Activated naive CD8-positive, alpha-beta T cell (primary cell): Measurements from ENCODE around the gene ETHE1.

Experiments
- H3K27ac Mint-ChIP-seq: one replicate; pipeline ENCODE4 v1.8.0; 2021; ENCODE audit warnings: mixed read lengths
- H3K27me3 Mint-ChIP-seq: one replicate; pipeline ENCODE4 v1.8.0; 2021; ENCODE audit warnings: mixed read lengths
- H3K36me3 Mint-ChIP-seq: one replicate; pipeline ENCODE4 v1.8.0; 2021; ENCODE audit warnings: mixed read lengths
- H3K4me1 Mint-ChIP-seq: one replicate; pipeline ENCODE4 v1.8.0; 2021; ENCODE audit warnings: low read depth, mixed read lengths
- H3K4me3 Mint-ChIP-seq: one replicate; pipeline ENCODE4 v1.8.0; 2021; ENCODE audit warnings: mild to moderate bottlenecking, mixed read lengths
- H3K9me3 Mint-ChIP-seq: one replicate; pipeline ENCODE4 v1.8.0; 2021; ENCODE audit warnings: low read depth, mixed read lengths

Gene ETHE1, protein sequence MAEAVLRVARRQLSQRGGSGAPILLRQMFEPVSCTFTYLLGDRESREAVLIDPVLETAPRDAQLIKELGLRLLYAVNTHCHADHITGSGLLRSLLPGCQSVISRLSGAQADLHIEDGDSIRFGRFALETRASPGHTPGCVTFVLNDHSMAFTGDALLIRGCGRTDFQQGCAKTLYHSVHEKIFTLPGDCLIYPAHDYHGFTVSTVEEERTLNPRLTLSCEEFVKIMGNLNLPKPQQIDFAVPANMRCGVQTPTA

DNA sequence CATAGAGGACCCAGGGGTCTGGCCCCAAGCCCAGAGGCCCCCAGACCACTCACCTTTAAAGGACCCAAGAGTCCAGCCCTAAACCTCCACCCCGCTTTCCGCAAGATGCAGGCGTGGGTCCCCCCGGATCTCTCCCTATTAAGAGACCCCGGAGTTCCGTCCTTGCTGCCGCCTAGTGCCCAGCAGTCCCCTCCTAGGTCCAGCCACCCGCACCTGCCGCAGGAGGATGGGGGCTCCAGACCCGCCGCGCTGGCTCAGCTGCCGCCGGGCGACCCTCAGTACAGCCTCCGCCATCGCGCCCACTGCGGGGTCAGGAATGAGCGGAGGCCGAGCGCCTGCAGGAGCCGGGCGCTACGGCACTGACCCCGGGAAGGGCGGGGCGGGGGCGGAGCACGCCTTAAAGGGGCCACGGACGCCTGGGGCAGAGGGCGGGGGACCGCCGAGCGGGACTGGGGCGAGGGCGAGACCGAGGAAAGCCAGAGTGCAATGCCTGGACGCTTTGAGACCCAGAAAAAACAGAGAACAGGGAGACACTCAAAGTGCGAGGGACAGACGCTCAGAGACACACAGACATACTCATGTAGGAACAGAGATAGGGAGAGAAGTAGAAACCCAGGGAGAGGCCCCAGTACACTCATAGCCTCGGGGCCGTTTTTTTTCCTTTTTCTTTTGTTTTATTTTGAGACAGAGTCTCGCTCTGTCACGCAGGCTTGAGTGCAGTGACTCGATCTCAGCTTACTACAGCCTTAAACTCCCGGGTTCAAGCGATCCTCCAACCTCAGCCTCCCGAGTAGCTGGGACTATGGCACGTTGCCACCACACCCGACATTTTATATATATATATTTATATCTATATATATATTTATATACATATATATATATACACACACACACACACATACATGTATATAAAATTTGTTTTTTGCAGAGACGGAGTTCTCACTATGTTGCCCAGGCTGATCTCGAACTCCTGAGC, at the start of gene ETHE1:
Gene ETHE1, minus strand, starts transcription at position 318 of the 976 bp plus-strand sequence. Its CDS starts 24 bp downstream, at position 294.
- H3K27ac Mint-ChIP-seq = peak within 1 kb of the TSS; percentile 97
- no peaks in the 10 kb centered on the region for H3K36me3 Mint-ChIP-seq
- peaks cover 26% of the 10 kb centered on the region for H3K4me1 Mint-ChIP-seq
- H3K9me3 Mint-ChIP-seq = no peaks in the 10 kb centered on the region
- H3K27me3 Mint-ChIP-seq = no peaks in the 10 kb centered on the region
- H3K4me3 Mint-ChIP-seq = peak within 1 kb of the TSS; percentile 82

DNA sequence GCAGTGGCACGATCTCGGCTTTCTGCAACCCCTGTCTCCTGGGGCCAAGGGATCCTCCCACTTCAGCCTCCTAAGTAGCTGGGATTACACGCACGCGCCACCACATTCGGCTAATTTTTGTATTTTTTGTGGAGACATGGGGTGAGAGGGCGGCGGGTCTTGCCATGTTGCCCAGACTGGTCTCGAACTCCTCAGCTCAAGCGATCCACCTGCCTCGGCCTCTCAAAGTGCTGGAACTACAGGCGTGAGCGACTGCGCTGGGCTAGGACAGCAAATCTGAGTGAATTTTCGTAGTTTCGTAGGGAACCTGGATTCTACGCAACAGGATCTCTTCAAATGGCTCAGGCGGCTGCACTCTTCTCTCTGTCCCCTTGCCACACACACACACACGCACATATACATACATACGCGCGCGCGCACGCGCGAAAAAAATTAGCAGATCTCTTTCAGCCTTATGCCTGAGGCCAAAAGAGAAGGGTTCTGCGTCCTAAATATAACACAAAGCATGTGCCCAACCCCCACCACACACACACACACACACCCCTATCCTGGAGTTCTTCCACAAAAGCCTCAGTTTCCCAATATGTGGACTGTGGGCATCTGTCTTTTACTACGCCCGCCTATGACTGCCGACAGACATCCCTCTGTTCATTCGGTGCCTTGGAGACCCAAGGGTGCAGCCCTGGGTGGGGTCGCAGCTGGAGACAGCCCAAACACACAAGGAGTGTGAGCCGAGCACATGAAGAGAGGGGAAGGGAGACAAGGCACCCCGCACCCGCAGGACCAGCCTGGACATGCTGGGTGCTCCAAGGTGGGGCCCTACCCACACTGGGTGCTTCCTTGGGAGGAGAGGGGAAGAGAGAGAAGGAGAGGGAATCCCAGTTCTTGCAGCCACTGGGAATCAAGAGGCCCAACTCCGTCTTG, 49.2 kb upstream of the ETHE1 start:
- H3K27ac Mint-ChIP-seq = peak overlapping the region; percentile 50
- no peaks in the 10 kb centered on the region for H3K27me3 Mint-ChIP-seq
- H3K9me3 Mint-ChIP-seq = no peaks in the 10 kb centered on the region
- peaks cover 41% of the 10 kb centered on the region for H3K4me1 Mint-ChIP-seq
- no peaks in the 10 kb centered on the region for H3K36me3 Mint-ChIP-seq
- H3K4me3 Mint-ChIP-seq = peak overlapping the region; percentile 93

DNA sequence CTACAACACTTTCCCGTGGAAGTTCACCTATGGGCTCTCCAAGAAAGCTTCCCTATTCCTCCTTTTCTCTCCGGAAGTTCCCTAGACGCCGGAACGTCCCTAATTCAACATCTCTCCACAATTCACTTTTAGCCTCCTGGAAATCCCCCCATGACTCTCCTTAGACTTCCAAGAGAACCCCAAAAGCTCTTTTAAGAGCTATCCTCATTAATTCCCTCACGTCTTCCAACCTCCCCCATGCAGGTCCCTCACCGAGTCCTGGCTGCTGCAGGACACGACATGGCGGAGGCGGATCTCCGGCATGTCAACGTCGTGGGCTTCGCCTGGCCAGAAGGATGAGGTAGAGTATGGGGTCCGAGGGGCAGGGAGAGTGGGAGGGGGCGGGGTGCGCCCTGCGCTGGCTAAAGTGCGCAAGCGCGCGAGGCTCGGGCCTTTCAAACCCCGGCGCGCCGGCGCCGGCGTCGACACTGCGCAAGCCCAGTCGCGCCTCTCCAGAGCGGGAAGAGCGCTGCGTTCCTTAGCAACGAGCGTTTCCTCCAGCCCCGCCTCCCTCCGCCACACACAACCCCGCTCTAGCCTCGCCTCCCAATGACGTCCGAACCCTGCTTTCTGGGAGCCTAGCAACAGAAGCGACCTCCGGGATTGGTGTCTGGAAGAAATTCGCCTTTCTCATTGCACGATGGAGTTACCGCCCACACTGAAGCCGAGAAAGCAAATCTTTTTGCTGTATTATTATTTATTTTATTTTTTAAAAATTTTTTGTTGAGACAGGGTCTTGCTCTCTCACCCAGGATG, 48.4 kb upstream of the ETHE1 start, which contains the start of the genes PINLYP and XRCC1:
Gene PINLYP, plus strand, starts transcription at position 646 of the 795 bp plus-strand sequence. CDS start 1,391 bp downstream, outside the sequence.
Gene XRCC1, minus strand, starts transcription at position 372 of the 795 bp plus-strand sequence. Its CDS starts 69 bp downstream, at position 303.
- no peaks in the 10 kb centered on the region for H3K9me3 Mint-ChIP-seq
- H3K36me3 Mint-ChIP-seq = no peaks in the 10 kb centered on the region
- peak within 1 kb of the TSS; percentile 93 for H3K4me3 Mint-ChIP-seq
- H3K27ac Mint-ChIP-seq = peak within 1 kb of the TSS; percentile 91
- peaks cover 47% of the 10 kb centered on the region for H3K4me1 Mint-ChIP-seq
- H3K27me3 Mint-ChIP-seq = no peaks in the 10 kb centered on the region

DNA sequence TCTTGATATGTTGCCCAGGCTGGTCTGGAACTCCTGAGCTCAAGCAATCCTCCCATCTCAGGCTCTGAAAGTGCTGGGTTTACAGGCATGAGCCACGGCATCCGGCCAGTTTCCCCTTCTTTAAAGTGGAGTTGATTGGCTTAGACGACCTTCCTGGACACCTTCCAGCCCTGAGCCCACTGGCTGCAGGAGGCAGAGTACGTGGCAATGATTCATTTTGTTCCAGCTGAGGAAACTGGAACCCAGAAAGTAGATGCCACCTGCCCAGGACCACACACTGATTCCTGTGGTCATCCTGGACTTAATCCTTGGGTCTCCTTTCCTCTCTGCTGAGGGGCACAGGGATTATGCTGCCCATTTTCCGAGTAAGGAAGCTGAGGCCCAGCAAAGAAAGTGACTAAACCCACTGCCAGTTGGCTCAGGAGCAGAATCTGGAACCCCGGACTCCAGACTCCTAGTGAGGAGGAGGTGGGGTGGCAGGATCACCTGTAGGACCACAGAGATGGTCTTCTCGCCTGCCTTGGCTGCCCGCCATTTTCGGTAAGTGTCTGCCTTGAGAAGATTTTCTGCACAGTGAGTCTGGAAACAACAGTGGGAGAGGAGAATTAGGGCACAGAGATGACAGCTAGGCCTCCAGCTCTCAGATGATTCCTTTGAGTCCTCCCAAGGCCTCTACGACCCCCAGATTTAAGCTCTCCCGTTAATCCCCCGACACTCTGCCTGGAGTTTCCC, 47.6 kb upstream of the ETHE1 start:
- Mint-ChIP-seq H3K27me3 (no peaks in the 10 kb centered on the region), H3K4me3 (peak overlapping the region; percentile 93), H3K36me3 (peaks cover 2% of the 10 kb centered on the region), H3K27ac (peak overlapping the region; percentile 91), H3K9me3 (no peaks in the 10 kb centered on the region), H3K4me1 (peaks cover 46% of the 10 kb centered on the region)

DNA sequence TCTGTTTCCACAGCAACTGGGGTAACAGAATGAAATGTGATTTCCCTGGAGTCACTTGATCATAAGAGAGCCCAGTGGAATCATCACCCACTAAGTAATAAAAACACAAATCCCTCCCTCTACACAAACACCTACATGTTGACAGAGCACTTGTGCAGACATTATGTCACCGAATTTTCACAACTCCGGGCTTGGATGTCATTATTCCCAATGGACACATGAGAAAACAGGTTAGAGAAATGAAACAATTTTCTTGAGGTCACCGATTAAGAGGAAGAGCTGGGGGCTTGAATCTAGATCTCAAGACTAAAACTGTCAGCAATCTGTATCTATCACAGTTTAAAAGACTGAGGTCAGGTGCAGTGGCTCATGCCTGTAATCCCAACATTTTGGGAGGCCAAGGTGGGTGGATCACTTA, 45.2 kb upstream of the ETHE1 start:
- Mint-ChIP-seq H3K27ac (peak overlapping the region; percentile 1), H3K27me3 (no peaks in the 10 kb centered on the region), H3K4me3 (no peak overlapping the region), H3K36me3 (peaks cover 2% of the 10 kb centered on the region), H3K9me3 (no peaks in the 10 kb centered on the region), H3K4me1 (peaks cover 41% of the 10 kb centered on the region)

DNA sequence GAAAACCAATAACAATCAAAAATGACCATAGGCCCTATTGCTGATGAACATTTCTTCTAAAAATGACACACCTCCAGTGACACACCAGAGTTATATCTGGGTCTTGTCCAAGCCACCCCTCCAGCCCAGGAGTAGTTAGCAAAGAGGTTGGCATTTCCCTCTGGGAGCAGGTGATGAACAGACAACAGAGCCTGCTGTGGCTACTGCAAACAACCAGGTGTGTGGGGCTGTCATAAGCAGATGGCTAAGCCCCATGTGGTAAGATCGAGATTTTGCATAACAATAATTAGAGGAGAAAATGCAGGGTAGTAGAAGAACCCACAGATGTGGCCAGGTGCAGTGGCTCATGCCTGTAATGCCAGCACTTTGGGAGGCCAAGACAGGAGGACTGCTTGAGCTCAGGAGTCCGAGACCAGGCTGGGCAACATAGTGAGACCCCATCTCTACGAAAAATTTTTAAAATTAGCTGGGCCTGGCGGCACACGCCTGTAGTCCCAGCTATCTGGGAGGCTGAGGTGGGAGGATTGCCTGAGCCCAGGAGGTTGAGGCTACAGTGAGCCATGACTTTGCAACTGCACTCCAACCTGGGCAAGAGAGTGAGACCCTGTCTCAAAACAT, 43.3 kb upstream of the ETHE1 start:
- Mint-ChIP-seq H3K27me3 (no peaks in the 10 kb centered on the region), H3K4me1 (peaks cover 38% of the 10 kb centered on the region), H3K36me3 (peaks cover 5% of the 10 kb centered on the region), H3K4me3 (no peak overlapping the region), H3K27ac (no peak overlapping the region), H3K9me3 (no peaks in the 10 kb centered on the region)

DNA sequence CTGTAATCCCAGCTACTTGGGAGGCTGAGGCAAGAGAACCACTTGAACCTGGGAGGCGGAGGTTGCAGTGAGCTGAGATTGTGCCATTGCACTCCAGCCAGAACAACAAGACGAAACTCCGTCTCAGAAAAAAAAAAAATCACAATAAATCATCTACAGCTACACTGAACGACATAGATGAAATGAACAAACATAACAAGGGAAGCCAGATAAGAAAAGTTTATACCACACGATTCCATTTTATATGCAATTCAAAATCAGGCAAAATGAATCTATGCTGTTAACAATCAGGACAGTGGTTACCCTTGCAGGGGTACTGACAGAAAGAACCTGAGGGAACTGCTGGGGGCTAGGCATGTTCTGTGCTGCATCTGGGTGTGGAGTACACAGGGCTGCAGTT, 42.7 kb upstream of the ETHE1 start:
- peaks cover 5% of the 10 kb centered on the region for H3K36me3 Mint-ChIP-seq
- H3K9me3 Mint-ChIP-seq = no peaks in the 10 kb centered on the region
- peaks cover 37% of the 10 kb centered on the region for H3K4me1 Mint-ChIP-seq
- H3K27ac Mint-ChIP-seq = no peak overlapping the region
- no peaks in the 10 kb centered on the region for H3K27me3 Mint-ChIP-seq
- H3K4me3 Mint-ChIP-seq = no peak overlapping the region

DNA sequence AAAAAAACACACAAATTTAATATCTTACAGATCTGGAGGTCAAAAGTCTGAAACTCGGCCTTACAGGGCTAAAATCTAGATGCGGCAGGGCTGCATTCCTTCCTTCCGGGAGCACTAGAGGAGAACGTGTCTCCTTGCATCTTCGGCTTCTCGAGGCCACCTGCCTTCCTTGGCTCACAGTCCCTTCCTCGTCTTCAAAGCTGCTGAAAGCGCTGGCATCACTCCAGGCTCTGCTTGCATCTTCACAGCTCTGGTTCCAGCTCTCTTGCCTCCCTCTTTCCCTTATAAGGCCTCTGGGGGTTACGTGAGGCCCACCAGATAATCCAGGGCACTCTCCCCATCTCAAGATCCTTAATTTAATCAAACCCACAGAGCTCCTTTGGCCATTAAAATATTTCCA, 37.8 kb upstream of the ETHE1 start:
- H3K4me1 Mint-ChIP-seq = peaks cover 58% of the 10 kb centered on the region
- H3K27me3 Mint-ChIP-seq = no peaks in the 10 kb centered on the region
- H3K36me3 Mint-ChIP-seq = peaks cover 11% of the 10 kb centered on the region
- H3K9me3 Mint-ChIP-seq = no peaks in the 10 kb centered on the region
- no peak overlapping the region for H3K4me3 Mint-ChIP-seq
- H3K27ac Mint-ChIP-seq = peak overlapping the region; percentile 80

DNA sequence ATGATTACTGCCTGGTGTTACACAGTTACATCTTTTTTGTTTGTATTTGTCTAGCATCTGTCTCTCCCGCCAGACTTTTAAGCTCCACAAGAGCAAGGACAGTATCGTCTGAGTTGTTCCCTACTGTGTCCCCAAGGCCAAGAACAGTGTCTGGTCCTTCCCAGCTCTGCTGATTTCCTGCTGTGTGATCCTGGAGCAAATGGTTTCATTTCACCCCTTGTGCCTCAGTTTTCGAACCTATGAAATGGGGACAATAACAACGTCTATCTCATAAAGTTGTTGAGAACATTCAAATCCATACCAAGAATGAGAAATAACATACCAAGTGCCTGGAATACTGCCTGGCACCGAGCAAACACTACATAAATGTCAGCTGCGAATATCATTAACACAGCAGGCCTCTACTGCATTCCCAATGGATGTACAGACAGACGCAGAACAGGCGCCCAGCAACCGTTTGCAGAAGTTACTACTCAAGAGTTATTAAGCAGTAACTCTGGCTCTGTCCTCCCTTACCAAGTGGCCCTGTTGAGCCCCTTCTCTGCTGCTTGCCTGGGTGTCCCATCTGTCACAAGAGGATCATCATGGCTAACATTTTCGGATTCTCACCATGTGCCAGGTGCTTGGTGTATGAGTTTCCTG, 36.9 kb upstream of the ETHE1 start:
- Mint-ChIP-seq H3K4me3 (peak overlapping the region; percentile 25), H3K27me3 (no peaks in the 10 kb centered on the region), H3K36me3 (peaks cover 11% of the 10 kb centered on the region), H3K4me1 (peaks cover 57% of the 10 kb centered on the region), H3K27ac (peak overlapping the region; percentile 93), H3K9me3 (no peaks in the 10 kb centered on the region)

DNA sequence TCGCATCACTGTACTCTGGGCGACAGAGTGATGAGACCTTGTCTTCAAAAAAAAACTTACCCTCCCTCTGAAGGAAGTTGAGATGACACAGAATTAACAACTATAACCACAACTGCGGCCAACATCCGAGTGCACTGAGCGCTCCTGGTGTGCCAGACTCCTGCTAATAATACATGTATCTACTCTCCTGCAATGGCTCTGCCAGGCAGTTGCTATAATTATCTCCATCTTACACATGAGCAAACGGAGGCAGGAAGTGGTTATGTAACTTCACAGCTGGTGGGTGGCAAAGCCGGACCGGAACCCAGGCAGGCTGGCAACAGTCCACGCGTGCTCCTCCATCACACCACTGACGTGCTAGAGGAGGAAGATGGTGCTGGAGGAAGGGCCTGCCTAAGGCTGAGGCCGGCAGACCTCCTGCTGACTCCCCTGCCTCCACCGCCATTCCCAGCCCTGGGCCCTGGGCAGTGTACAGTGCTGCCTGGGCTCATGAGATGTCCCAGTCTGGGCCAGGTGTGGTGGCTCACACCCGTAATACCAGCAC, 35.8 kb upstream of the ETHE1 start:
- Mint-ChIP-seq H3K27ac (peak overlapping the region; percentile 93), H3K36me3 (peaks cover 11% of the 10 kb centered on the region), H3K4me3 (peak overlapping the region; percentile 76), H3K4me1 (peaks cover 57% of the 10 kb centered on the region), H3K9me3 (no peaks in the 10 kb centered on the region), H3K27me3 (no peaks in the 10 kb centered on the region)

DNA sequence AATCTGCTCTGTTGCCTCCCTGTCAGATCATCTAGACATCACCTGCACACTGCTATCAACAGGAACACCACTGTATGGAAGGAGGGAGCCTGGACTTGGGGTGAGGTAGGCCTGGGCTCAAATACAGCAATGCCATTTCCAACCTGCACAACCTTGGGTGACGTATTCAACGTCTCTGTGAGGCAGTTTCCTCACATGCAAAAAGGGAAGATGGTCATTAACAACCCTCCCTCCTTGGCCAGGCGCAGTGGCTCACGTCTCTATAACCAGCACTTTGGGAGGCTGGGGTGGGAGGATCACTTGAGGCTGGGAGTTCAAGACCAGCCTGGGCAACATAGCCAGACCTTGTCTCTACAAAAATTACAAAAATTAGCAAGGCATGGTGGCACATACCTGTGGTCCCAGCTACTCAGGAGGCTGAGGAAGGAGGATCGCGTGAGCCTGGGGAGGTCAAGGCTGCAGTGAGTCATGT, 35.3 kb upstream of the ETHE1 start:
- Mint-ChIP-seq H3K4me3 (peak overlapping the region; percentile 76), H3K4me1 (peaks cover 57% of the 10 kb centered on the region), H3K9me3 (no peaks in the 10 kb centered on the region), H3K27ac (peak overlapping the region; percentile 93), H3K27me3 (no peaks in the 10 kb centered on the region), H3K36me3 (peaks cover 11% of the 10 kb centered on the region)
